Parietal lobe (tissue), 1 donor: ENCODE data around the gene ZSCAN5B. TPM values are rescaled to one million over a fixed set of nuclear protein-coding genes. Genes with fewer than 3 reads are reported as not detected.

Experiments
- total RNA-seq: library from RNA; depleted of rRNA; stranded (reverse); fragments of >200 nt; gene quantifications from one replicate; pipeline ENCODE4 v1.2.3, GENCODE V29; 2014

ZSCAN5B gene
- not detected for total RNA-seq

DNA sequence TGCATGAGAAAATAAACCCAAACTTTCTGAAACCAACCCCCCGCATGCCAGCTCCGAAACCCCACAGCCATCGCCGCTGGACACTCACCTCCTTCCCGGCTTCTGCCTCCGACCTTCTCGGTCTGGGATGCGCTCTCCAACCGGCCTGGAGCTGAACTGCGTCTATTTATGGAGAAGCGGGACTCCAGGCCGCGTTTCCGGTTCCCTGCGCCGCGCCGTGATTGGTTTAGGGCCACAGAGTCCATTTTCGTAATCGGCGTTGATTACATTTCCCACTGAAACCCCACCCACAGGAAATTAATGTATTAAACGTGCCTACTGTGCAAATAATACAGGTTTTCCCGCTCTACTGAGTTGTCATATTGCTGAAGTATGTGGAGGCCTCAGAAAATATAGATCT, at the start of gene ZSCAN5B:
Gene ZSCAN5B (minus strand): TSS at position 138 of the 400 bp plus-strand sequence. CDS start 4,731 bp downstream, outside the sequence.

GRCh38 chr19:56201973-56202372, 4.4 kb upstream of the ZSCAN5B start, which contains the start of gene ZSCAN5C:
ZSCAN5C (plus strand) TSS chr19:56202273; CDS start chr19:56205914, 3,641 bp downstream.

GRCh38 chr19:56175861-56176307, 21.7 kb downstream of the ZSCAN5B start, which contains the start of gene GALP:
GALP (plus strand) TSS chr19:56176008; CDS start chr19:56177109, 1,101 bp downstream.

GRCh38 chr19:56140583-56141416, 56.8 kb downstream of the ZSCAN5B start, which contains the start of gene ZNF444:
ZNF444 (plus strand) TSS chr19:56141287; CDS start chr19:56146912, 5,625 bp downstream.

Other genes starting within 250 kb of the ZSCAN5B start
- not detected for gene NLRP8, start 250.0 kb downstream of the ZSCAN5B start, total RNA-seq
- gene NLRP5, start 211.0 kb downstream of the ZSCAN5B start, total RNA-seq: not detected
- gene ZNF787, start 76.5 kb downstream of the ZSCAN5B start, total RNA-seq: 14.4 TPM
- 13.5 TPM for gene ZNF444, start 56.5 kb downstream of the ZSCAN5B start, total RNA-seq
- not detected for gene GALP, start 21.8 kb downstream of the ZSCAN5B start, total RNA-seq
- not detected for gene ZSCAN5C, start 4.5 kb upstream of the ZSCAN5B start, total RNA-seq
- not detected for gene EDDM13, start 75.0 kb upstream of the ZSCAN5B start, total RNA-seq
- 10.0 TPM for gene ZSCAN5A, start 117.1 kb upstream of the ZSCAN5B start, total RNA-seq
- gene ZNF582, start 195.8 kb upstream of the ZSCAN5B start, total RNA-seq: 8.8 TPM
- gene ZNF583, start 206.5 kb upstream of the ZSCAN5B start, total RNA-seq: 71.7 TPM